HG02642 (cell line): Measurements from ENCODE around the gene VWDE.
"Not testable (repeated sequence)": the region's sequence is repeated elsewhere in the genome, so short reads cannot be mapped to it uniquely, and the experiment has no call there.

Source experiments
- ATAC-seq: cut with Tn5 transposase; IDR thresholded peaks from one replicate; pipeline ENCODE4 v1.9.1; 2021; ENCODE audit warnings: mild to moderate bottlenecking; ENCODE audit not compliant: unreplicated experiment, poor library complexity

The VWDE gene

GRCh38 chr7:12403287-12404181 lies at the start of gene VWDE:
Gene VWDE, minus strand, starts transcription at chr7:12403865. Its CDS starts 149 bp downstream, at chr7:12403716.
- peak; percentile 65 for ATAC-seq

- not testable (repeated sequence) for ATAC-seq
Measured at GRCh38 chr7:12453136-12453535, 49.5 kb upstream of the VWDE start.

GRCh38 chr7:12450615-12451014 lies 47.0 kb upstream of the VWDE start:
- ATAC-seq: no peak

- no peak for ATAC-seq
Measured at GRCh38 chr7:12444785-12445184, 41.1 kb upstream of the VWDE start.

GRCh38 chr7:12440229-12440628 lies 36.6 kb upstream of the VWDE start:
- ATAC-seq: no peak

GRCh38 chr7:12436896-12437535 lies 33.4 kb upstream of the VWDE start:
- peak; percentile 57 for ATAC-seq

GRCh38 chr7:12436126-12436525 lies 32.5 kb upstream of the VWDE start:
- ATAC-seq: no peak

- no peak for ATAC-seq
Measured at GRCh38 chr7:12434012-12434642, 30.5 kb upstream of the VWDE start.

- no peak for ATAC-seq
Measured at GRCh38 chr7:12431886-12432556, 28.4 kb upstream of the VWDE start.

- no peak for ATAC-seq
Measured at GRCh38 chr7:12425311-12425710, 21.6 kb upstream of the VWDE start.

- ATAC-seq: no peak
Measured at GRCh38 chr7:12423997-12424745, 20.5 kb upstream of the VWDE start.

- ATAC-seq: no peak
Measured at GRCh38 chr7:12423355-12423996, 19.8 kb upstream of the VWDE start.

- no peak for ATAC-seq
Measured at GRCh38 chr7:12422554-12423320, 19.1 kb upstream of the VWDE start.

- ATAC-seq: no peak
Measured at GRCh38 chr7:12418452-12418851, 14.8 kb upstream of the VWDE start.

- no peak for ATAC-seq
Measured at GRCh38 chr7:12415072-12415471, 11.4 kb upstream of the VWDE start.

- no peak for ATAC-seq
Measured at GRCh38 chr7:12412407-12412806, 8.7 kb upstream of the VWDE start.

GRCh38 chr7:12410523-12410922 lies 6.9 kb upstream of the VWDE start:
- no peak for ATAC-seq

- no peak for ATAC-seq
Measured at GRCh38 chr7:12409097-12409711, 5.5 kb upstream of the VWDE start.
